ENCODE measurements around the gene EHBP1L1.

DNA sequence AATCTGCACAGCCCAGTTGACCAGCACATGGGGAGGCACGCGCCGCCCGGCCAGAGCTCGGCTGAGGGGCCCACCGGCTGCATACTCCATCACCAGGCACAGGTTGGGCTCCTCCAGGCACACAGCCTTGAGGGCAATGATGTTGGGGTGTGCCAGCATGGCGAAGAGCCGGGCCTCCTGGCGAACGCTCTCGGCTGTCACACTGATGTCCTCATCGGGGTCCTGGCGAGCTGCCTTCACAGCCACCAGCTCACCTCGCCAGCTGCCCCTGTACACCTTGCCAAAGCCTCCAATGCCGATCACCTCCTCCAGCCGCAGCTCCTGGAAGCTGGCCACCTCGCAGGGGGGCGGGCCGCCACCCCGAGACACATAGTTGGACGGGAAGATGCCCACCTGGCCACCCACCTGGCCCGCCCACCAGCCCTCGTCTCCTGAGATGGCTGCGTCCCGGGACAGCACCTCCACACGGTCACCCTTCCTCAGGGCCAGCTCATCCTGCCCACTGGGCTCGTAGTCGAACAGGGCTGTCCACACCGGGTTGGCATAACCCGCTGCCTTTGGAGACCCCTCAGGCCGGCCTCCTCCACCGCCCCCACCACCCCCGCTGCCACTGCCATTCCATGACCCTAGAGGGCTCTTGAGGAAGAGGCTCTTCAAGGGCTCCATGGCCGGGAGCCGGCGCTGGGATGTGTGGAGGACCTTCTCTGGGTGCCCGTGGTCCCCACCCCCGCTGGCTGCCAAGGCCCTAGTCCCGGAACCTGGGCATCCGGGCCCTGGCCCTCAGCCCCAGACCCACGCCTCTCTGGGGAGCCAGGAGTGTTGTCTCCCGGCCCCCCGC is 37.5 kb downstream of the EHBP1L1 start:
- TF ChIP-seq, protein P1, sequence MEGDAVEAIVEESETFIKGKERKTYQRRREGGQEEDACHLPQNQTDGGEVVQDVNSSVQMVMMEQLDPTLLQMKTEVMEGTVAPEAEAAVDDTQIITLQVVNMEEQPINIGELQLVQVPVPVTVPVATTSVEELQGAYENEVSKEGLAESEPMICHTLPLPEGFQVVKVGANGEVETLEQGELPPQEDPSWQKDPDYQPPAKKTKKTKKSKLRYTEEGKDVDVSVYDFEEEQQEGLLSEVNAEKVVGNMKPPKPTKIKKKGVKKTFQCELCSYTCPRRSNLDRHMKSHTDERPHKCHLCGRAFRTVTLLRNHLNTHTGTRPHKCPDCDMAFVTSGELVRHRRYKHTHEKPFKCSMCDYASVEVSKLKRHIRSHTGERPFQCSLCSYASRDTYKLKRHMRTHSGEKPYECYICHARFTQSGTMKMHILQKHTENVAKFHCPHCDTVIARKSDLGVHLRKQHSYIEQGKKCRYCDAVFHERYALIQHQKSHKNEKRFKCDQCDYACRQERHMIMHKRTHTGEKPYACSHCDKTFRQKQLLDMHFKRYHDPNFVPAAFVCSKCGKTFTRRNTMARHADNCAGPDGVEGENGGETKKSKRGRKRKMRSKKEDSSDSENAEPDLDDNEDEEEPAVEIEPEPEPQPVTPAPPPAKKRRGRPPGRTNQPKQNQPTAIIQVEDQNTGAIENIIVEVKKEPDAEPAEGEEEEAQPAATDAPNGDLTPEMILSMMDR (IDR thresholded peaks at IDR 0.05): no peak
- no peak for TF ChIP-seq EZH2phosphoT487 (IDR thresholded peaks at IDR 0.05)
- TF ChIP-seq EZH2 (IDR thresholded peaks at IDR 0.05): no peak

Data from neural progenitor cell (in vitro differentiated cells).